B cell (primary cell): ENCODE measurements around the gene PRRC2A. TPM values are rescaled to one million over a fixed set of nuclear protein-coding genes. Genes with fewer than 3 reads are reported as not detected.

ENCODE experiments used
- ATAC-seq: fragments of 200-7000 bp; cut with Tn5 transposase; one replicate; pipeline ENCODE4 v1.10.0; 2021; ENCODE audit warnings: low read depth, mild to moderate bottlenecking, moderate number of reproducible peaks, moderate library complexity
- CTCF ChIA-PET: fragments of 350-600 bp; sonication (Branson Sonifier 250); formaldehyde crosslinking; loops from one replicate; lab custom pipeline; 2021; ENCODE audit warnings: antibody characterized with exemption, inconsistent platforms; lab: Charles Lee
- POLR2A ChIA-PET: fragments of 350-600 bp; sonication (Branson Sonifier 250); formaldehyde crosslinking; loops from one replicate; lab custom pipeline; 2021; ENCODE audit warnings: antibody characterized with exemption; lab: Charles Lee
- DNase-seq: peaks from one replicate; pipeline ENCODE4 v3.0.0; 2013
- H2AFZ ChIP-seq: 2 replicates; pipeline ENCODE4 v1.6.1; 2012; ENCODE audit warnings: mild to moderate bottlenecking, low read depth, low read length; ENCODE audit not compliant: insufficient read depth, poor library complexity, severe bottlenecking
- H3K27ac ChIP-seq, 2 donors: 1 replicate in 1 of 2; 2 replicates in 1 of 2; pipeline ENCODE4 v1.5.1; 2012 to 2013; ENCODE audit warnings: low read length in 2 of 2, mild to moderate bottlenecking in 2 of 2, moderate library complexity in 1 of 2
- H3K27me3 ChIP-seq, 4 experiments: fragments of 200-600 bp in 1 of 4; sonication (generic) in 1 of 4; replicated peaks in 1 of 4; 1 replicate in 2 of 4; 2 replicates in 2 of 4; pipeline versions ENCODE4 v1.6.1 to v1.7.0; 2013 to 2016; ENCODE audit warnings: low read length in 3 of 4, mild to moderate bottlenecking in 2 of 4, mixed read lengths in 1 of 4, moderate library complexity in 1 of 4; ENCODE audit not compliant: insufficient read depth in 4 of 4, control insufficient read depth in 3 of 4; ENCODE audit errors: control extremely low read depth in 1 of 4
- H3K36me3 ChIP-seq, 2 experiments: replicated peaks in 1 of 2; 1 replicate in 1 of 2; 2 replicates in 1 of 2; pipeline versions ENCODE4 v1.6.1 to v1.7.1; 2013; ENCODE audit warnings: low read length in 1 of 2; ENCODE audit not compliant: insufficient read depth in 2 of 2, control insufficient read depth in 1 of 2; ENCODE audit errors: control extremely low read depth in 1 of 2, extremely low read depth in 1 of 2
- H3K4me1 ChIP-seq, 2 donors: fragments of 200-600 bp in 1 of 2; sonication (generic) in 1 of 2; 1 replicate in 1 of 2; 2 replicates in 1 of 2; pipeline versions ENCODE4 v1.5.1 to v1.6.1; 2013 to 2017; ENCODE audit warnings: low read length in 2 of 2; ENCODE audit not compliant: control insufficient read depth in 2 of 2, insufficient read depth in 2 of 2
- H3K4me2 ChIP-seq: replicated peaks from 2 replicates; pipeline ENCODE3; 2012; ENCODE audit warnings: mild to moderate bottlenecking, low read depth, low read length; ENCODE audit not compliant: poor library complexity, severe bottlenecking
- H3K4me3 ChIP-seq, 5 experiments: fragments of 200-600 bp in 1 of 5; sonication (generic) in 1 of 5; 1 replicate in 3 of 5; 2 replicates in 2 of 5; pipeline versions ENCODE4 v1.5.1 to v1.7.0; 2011 to 2016; ENCODE audit warnings: low read length in 4 of 5, mild to moderate bottlenecking in 4 of 5, low read depth in 2 of 5, control low read depth in 1 of 5, moderate library complexity in 1 of 5; ENCODE audit not compliant: insufficient read depth in 1 of 5; ENCODE audit errors: control extremely low read depth in 1 of 5, extremely low read depth in 1 of 5
- H3K79me2 ChIP-seq: fragments of 200-600 bp; sonication (generic); one replicate; pipeline ENCODE4 v1.6.0; 2016; ENCODE audit warnings: low read length; ENCODE audit not compliant: control insufficient read depth, insufficient read depth
- H3K9ac ChIP-seq: fragments of 200-600 bp; sonication (generic); 2 replicates; pipeline ENCODE4 v1.6.1; 2017; ENCODE audit warnings: mild to moderate bottlenecking, low read length, moderate library complexity
- H3K9me3 ChIP-seq, 3 donors: one replicate each; pipeline versions ENCODE4 v1.6.1 to v1.7.1; 2013; ENCODE audit warnings: low read length in 2 of 3; ENCODE audit not compliant: control insufficient read depth in 2 of 3, insufficient read depth in 1 of 3; ENCODE audit errors: control extremely low read depth in 1 of 3
- H4K20me1 ChIP-seq: 2 replicates; pipeline ENCODE4 v1.6.0; 2012; ENCODE audit warnings: mild to moderate bottlenecking, low read length; ENCODE audit not compliant: insufficient read depth, control insufficient read depth, poor library complexity, severe bottlenecking
- H3K27ac Mint-ChIP-seq: one replicate; pipeline ENCODE4 v1.8.0; 2021; ENCODE audit warnings: mixed read lengths
- H3K27me3 Mint-ChIP-seq: one replicate; pipeline ENCODE4 v1.8.0; 2021; ENCODE audit warnings: mixed read lengths
- H3K4me1 Mint-ChIP-seq: one replicate; pipeline ENCODE4 v1.8.0; 2021; ENCODE audit warnings: mixed read lengths
- H3K4me3 Mint-ChIP-seq: one replicate; pipeline ENCODE4 v1.8.0; 2021; ENCODE audit warnings: mixed read lengths
- H3K9me3 Mint-ChIP-seq: one replicate; pipeline ENCODE4 v1.8.0; 2022; ENCODE audit warnings: mixed read lengths; ENCODE audit not compliant: insufficient read depth
- EZH2 ChIP-seq: IDR thresholded peaks from 2 replicates; pipeline ENCODE4 v1.6.1; 2012; ENCODE audit warnings: borderline replicate concordance, low read depth, mild to moderate bottlenecking, moderate library complexity, low read length; ENCODE audit not compliant: insufficient read depth, poor library complexity, severe bottlenecking
- WGBS: methylation state at CpG from one replicate; pipeline ENCODE4 v1.1.5; 2013; ENCODE audit warnings: missing lambda C conversion rate; ENCODE audit not compliant: insufficient coverage; 5-methylcytosine and 5-hydroxymethylcytosine counted together
- intact Hi-C: fragments of 100-400 bp; cut with micrococcal nuclease; formaldehyde crosslinking; loops from one replicate; pipeline ENCODE4 v1.10.0; 2022
- polyA plus RNA-seq: library from polyadenylated mRNA; depleted of rRNA; stranded (reverse); fragments of >200 nt; gene quantifications from 2 replicates; pipeline ENCODE4 v1.2.3, GENCODE V29; 2012
- total RNA-seq, 2 donors: library from RNA; stranded (reverse); fragments of 120-200 nt in 1 of 2; gene quantifications; 1 replicate in 1 of 2; 2 replicates in 1 of 2; pipeline versions ENCODE4 v1.2.3 to v1.2.4, GENCODE V29; 2013 to 2022
- TF ChIP-seq, protein P1 (sequence below): fragments of 200-600 bp; IDR thresholded peaks from one replicate; pipeline ENCODE4 v1.8.0; 2022; ENCODE audit warnings: antibody characterized with exemption, mild to moderate bottlenecking

The PRRC2A gene
- total and polyA plus RNA-seq, 2 donors (not counting 1 experiment from before 2014, with no cell fraction given): 153 to 265 TPM

DNA sequence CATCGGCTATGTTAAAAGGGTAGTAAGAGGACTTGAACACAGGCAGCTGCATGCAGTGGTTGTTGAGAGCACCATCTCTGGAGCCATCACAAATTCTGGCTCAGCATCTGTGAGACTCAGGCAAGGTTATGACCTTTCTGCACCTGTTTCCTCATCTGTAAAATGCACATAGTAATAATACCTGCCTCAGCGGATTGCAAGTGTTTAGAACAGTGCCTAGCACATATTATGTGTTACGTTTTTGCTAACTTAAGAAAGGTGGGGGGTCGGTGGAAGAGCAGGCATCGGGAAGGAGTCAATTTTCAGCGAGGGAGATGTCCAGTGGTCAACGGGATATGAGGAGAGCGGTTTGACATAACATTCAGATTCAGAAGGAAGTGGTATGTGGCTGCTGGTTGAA, 57.4 kb downstream of the PRRC2A start:
- peaks cover 0 to 2% of the 10 kb centered on the region in 2 experiments for H3K36me3 ChIP-seq
- DNase-seq (no peak), ATAC-seq (no peak)
- no peaks in the 10 kb centered on the region for H3K27me3 ChIP-seq
- no peaks in the 10 kb centered on the region for H3K79me2 ChIP-seq
- Mint-ChIP-seq H3K4me3 (no peak overlapping the region), H3K9me3 (no peaks in the 10 kb centered on the region), H3K27me3 (no peaks in the 10 kb centered on the region), H3K4me1 (peaks cover 42% of the 10 kb centered on the region), H3K27ac (no peak overlapping the region)
- ChIA-PET CTCF (interaction anchor here (0.5 to 3.3 kb wide), 6 partner anchors 50 to 211 kb away, joined by 3 to 15 read pairs (median 5); no protein-coding TSS in a partner anchor), POLR2A (interaction anchor here (0.6 kb wide), 1 partner anchor 109 kb away, joined by 5 read pairs; no protein-coding TSS in a partner anchor)
- peaks cover 16 to 36% of the 10 kb centered on the region in 2 donors for H3K4me1 ChIP-seq
- no peak overlapping the region for H3K27ac ChIP-seq
- TF ChIP-seq EZH2: no peak
- TF ChIP-seq, protein P1, sequence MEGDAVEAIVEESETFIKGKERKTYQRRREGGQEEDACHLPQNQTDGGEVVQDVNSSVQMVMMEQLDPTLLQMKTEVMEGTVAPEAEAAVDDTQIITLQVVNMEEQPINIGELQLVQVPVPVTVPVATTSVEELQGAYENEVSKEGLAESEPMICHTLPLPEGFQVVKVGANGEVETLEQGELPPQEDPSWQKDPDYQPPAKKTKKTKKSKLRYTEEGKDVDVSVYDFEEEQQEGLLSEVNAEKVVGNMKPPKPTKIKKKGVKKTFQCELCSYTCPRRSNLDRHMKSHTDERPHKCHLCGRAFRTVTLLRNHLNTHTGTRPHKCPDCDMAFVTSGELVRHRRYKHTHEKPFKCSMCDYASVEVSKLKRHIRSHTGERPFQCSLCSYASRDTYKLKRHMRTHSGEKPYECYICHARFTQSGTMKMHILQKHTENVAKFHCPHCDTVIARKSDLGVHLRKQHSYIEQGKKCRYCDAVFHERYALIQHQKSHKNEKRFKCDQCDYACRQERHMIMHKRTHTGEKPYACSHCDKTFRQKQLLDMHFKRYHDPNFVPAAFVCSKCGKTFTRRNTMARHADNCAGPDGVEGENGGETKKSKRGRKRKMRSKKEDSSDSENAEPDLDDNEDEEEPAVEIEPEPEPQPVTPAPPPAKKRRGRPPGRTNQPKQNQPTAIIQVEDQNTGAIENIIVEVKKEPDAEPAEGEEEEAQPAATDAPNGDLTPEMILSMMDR: no peak
- H3K4me2 ChIP-seq: no peak overlapping the region
- H3K4me3 ChIP-seq: no peak overlapping the region
- H3K9me3 ChIP-seq: no peaks in the 10 kb centered on the region
- H3K9ac ChIP-seq: no peak overlapping the region
- no peaks in the 10 kb centered on the region for H4K20me1 ChIP-seq
- H2AFZ ChIP-seq: no peak overlapping the region
- intact Hi-C loops: no loop called here
- 74% methylated on average over 7 of the region's 8 CpGs for WGBS
